SK-N-SH (cell line): Measurements from ENCODE around the gene MMP24OS. TPM values are rescaled to one million over a fixed set of nuclear protein-coding genes. Genes with fewer than 3 reads are reported as not detected.

ENCODE experiments used
- CTCF ChIA-PET: fragments of 300-600, 350-600 bp; formaldehyde crosslinking; extraction: SDS; loops from one replicate; lab custom pipeline; 2021; lab: Yijun Ruan, JAX
- POLR2A ChIA-PET: fragments of 350-600 bp; sonication (Branson Sonifier 250); formaldehyde crosslinking; extraction: SDS; loops from one replicate; lab custom pipeline; 2020; ENCODE audit warnings: antibody characterized with exemption, inconsistent platforms; lab: Yijun Ruan, JAX
- DNase-seq: peaks from one replicate; pipeline ENCODE4 v3.0.0; 2012
- H2AFZ ChIP-seq: fragments of 200-600 bp; sonication (generic); 2 replicates; pipeline ENCODE4 v1.8.1; 2016; ENCODE audit warnings: antibody characterized with exemption, mild to moderate bottlenecking, low read depth
- H3F3A ChIP-seq: fragments of 200-600 bp; sonication (generic); replicated peaks from 2 replicates; pipeline ENCODE3; 2016; ENCODE audit warnings: antibody characterized with exemption, mild to moderate bottlenecking; ENCODE audit not compliant: insufficient read depth
- H3K27ac ChIP-seq, 2 experiments: fragments of 200-500 bp in 1 of 2; fragments of 200-600 bp in 1 of 2; sonication (Bioruptor generic) in 1 of 2; sonication (generic), shearing (Covaris generic) in 1 of 2; 2 replicates each; pipeline versions ENCODE4 v1.5.1 to v1.6.1; 2014 to 2016; ENCODE audit warnings: low read depth in 2 of 2, inconsistent platforms in 1 of 2, low read length in 1 of 2, mild to moderate bottlenecking in 1 of 2, mixed read lengths in 1 of 2
- H3K27me3 ChIP-seq: fragments of 200-600 bp; sonication (generic), shearing (Covaris generic); 2 replicates; pipeline ENCODE4 v1.6.1; 2016; ENCODE audit warnings: mixed run types; ENCODE audit not compliant: insufficient read depth
- H3K36me3 ChIP-seq, 2 experiments: fragments of 200-500 bp in 1 of 2; fragments of 200-600 bp in 1 of 2; sonication (Bioruptor generic) in 1 of 2; sonication (generic) in 1 of 2; replicated peaks in 1 of 2; 2 replicates each; pipeline versions ENCODE3 to v1.5.1; 2014 to 2016; ENCODE audit warnings: low read length in 1 of 2, mild to moderate bottlenecking in 1 of 2; ENCODE audit not compliant: insufficient read depth in 2 of 2, control insufficient read depth in 1 of 2
- H3K4me1 ChIP-seq, 2 experiments: fragments of 200-500 bp in 1 of 2; fragments of 200-600 bp in 1 of 2; sonication (Bioruptor generic) in 1 of 2; sonication (generic), shearing (Covaris generic) in 1 of 2; 2 replicates each; pipeline versions ENCODE4 v1.5.1 to v1.6.1; 2014 to 2016; ENCODE audit warnings: low read depth in 1 of 2, low read length in 1 of 2, mixed run types in 1 of 2; ENCODE audit not compliant: insufficient read depth in 2 of 2, control insufficient read depth in 1 of 2
- H3K4me2 ChIP-seq: fragments of 200-600 bp; sonication (generic), shearing (Covaris generic); 2 replicates; pipeline ENCODE4 v1.6.1; 2017; ENCODE audit warnings: mixed run types
- H3K4me3 ChIP-seq, 2 experiments: fragments of 200-500 bp in 1 of 2; fragments of 200-600 bp in 1 of 2; sonication (Bioruptor generic) in 1 of 2; sonication (generic), shearing (Covaris generic) in 1 of 2; 2 replicates each; pipeline versions ENCODE4 v1.5.1 to v1.8.1; 2014 to 2016; ENCODE audit warnings: low read depth in 2 of 2, inconsistent platforms in 1 of 2, low read length in 1 of 2, mild to moderate bottlenecking in 1 of 2, mixed read lengths in 1 of 2, moderate library complexity in 1 of 2
- H3K79me2 ChIP-seq: fragments of 200-600 bp; sonication (generic); 2 replicates; pipeline ENCODE4 v1.8.1; 2017; ENCODE audit warnings: mild to moderate bottlenecking; ENCODE audit not compliant: insufficient read depth
- H3K9ac ChIP-seq: fragments of 200-600 bp; sonication (generic); 2 replicates; pipeline ENCODE4 v1.6.1; 2017; ENCODE audit warnings: mixed run types
- H3K9me2 ChIP-seq: fragments of 200-600 bp; sonication (generic); 2 replicates; pipeline ENCODE4 v1.6.1; 2017; ENCODE audit warnings: mixed run types
- H3K9me3 ChIP-seq: fragments of 200-600 bp; sonication (generic); 2 replicates; pipeline ENCODE4 v1.6.1; 2017; ENCODE audit warnings: mixed run types, mild to moderate bottlenecking, moderate library complexity
- H4K20me1 ChIP-seq: fragments of 200-600 bp; sonication (generic); 2 replicates; pipeline ENCODE4 v1.6.1; 2017; ENCODE audit warnings: mild to moderate bottlenecking, mixed run types; ENCODE audit not compliant: insufficient read depth
- FOXM1 ChIP-seq: IDR thresholded peaks from 2 replicates; pipeline ENCODE4 v1.4.0; 2012; ENCODE audit warnings: low read depth, mild to moderate bottlenecking
- GATA2 ChIP-seq: sonication (generic); formaldehyde crosslinking; IDR thresholded peaks from 2 replicates; pipeline ENCODE4 v1.5.0; 2020; ENCODE audit warnings: mild to moderate bottlenecking, missing genetic modification reagents
- NFIC ChIP-seq: IDR thresholded peaks from 2 replicates; pipeline ENCODE4 v1.4.0; 2012; ENCODE audit warnings: borderline replicate concordance
- POLR2AphosphoS5 ChIP-seq: IDR thresholded peaks from 2 replicates; pipeline ENCODE4 v1.6.1; 2012; ENCODE audit warnings: low read depth, low read length
- RAD21 ChIP-seq: IDR thresholded peaks from 2 replicates; pipeline ENCODE4 v1.6.1; 2012; ENCODE audit warnings: mild to moderate bottlenecking, low read length
- RCOR1 ChIP-seq: fragments of 150-350 bp; IDR thresholded peaks from 2 replicates; pipeline ENCODE4 v1.6.1; 2017; ENCODE audit warnings: antibody characterized with exemption, low read length
- RXRA ChIP-seq: IDR thresholded peaks from 2 replicates; pipeline ENCODE4 v1.4.0; 2012; ENCODE audit warnings: low read depth, mild to moderate bottlenecking, borderline replicate concordance
- SMC3 ChIP-seq: IDR thresholded peaks from 2 replicates; pipeline ENCODE4 v1.6.1; 2012; ENCODE audit warnings: low read depth, low read length, improper control_type of control experiment
- TAF1 ChIP-seq: IDR thresholded peaks from 2 replicates; pipeline ENCODE4 v1.6.1; 2012; ENCODE audit warnings: low read depth, mild to moderate bottlenecking, low read length, moderate library complexity, borderline replicate concordance
- WGBS: methylation state at CpG from one replicate; pipeline ENCODE4 v1.1.6; 2017; ENCODE audit warnings: low lambda C conversion rate; 5-methylcytosine and 5-hydroxymethylcytosine counted together
- polyA plus RNA-seq, 3 experiments: library from polyadenylated mRNA; depleted of rRNA; stranded (reverse); fragments of >200 nt; gene quantifications; 2 replicates each; pipeline ENCODE4 v1.2.3, GENCODE V29; 2012
- TF ChIP-seq, protein P1 (sequence below): IDR thresholded peaks from 2 replicates; pipeline ENCODE4 v1.4.0; 2012; ENCODE audit warnings: low read depth, borderline replicate concordance
- TF ChIP-seq, protein P2 (sequence below): IDR thresholded peaks from 2 replicates; pipeline ENCODE4 v1.6.1; 2012; ENCODE audit warnings: mild to moderate bottlenecking, low read depth, low read length, moderate library complexity
- TF ChIP-seq, protein P3 (sequence below): fragments of 200-600 bp; sonication (generic); IDR thresholded peaks from 2 replicates; pipeline ENCODE4 v1.6.1; 2017; ENCODE audit warnings: antibody characterized with exemption, mild to moderate bottlenecking, moderate library complexity
- TF ChIP-seq, protein P4 (sequence below): fragments of 150-350 bp; IDR thresholded peaks from 2 replicates; pipeline ENCODE4 v1.6.1; 2016; ENCODE audit warnings: mild to moderate bottlenecking, low read depth, low read length

Gene MMP24OS
- polyA plus RNA-seq, 1 of the 3 experiments (the other 2 are of a cell fraction) = 53.1 TPM

DNA sequence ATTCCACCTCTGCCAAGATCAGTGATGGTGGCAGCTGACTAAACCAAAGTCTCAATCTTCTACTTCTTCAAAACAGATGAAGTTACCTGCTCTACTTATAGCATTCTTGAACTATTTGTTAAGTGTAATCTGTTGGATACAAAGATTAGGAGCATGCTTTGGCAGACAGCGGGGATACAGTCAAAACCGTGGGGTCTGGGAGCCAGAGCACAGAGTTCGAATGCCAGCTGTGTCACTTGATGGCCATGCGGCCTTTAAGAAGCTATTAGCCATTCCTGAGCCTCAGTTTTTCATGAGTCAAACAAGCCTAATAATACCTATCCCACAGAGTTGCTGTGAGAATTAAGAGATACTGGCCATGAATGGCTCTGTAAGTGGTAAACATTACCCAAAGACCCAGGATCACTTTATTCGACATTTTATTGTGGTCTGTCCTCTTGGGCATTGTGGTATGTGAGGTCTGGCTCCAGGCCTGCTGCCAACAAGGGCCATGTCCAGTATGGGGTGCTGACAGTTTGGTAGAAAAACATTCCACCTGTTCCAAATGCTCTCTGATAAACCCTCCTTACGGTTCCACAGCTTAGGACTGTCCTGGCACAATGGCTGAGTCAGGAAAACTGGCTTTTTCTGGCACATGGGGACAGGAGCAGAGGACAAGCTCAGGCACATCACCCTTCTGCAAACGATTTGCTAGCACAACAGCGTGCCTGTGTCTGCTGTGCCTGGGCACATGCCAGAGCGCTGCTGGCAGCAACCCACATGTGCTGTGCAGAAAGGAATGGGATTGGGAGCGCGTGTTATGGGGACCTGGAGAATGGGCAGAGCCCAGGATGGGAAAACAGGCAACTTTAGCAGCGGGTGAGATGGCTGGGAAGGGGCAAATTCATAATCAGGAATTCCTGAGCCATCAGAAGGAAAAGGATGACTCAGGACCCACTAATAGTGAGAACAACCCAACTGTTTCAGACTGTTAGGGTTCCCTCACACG is 30.0 kb upstream of the MMP24OS start (continued):
- TF ChIP-seq, protein P1, sequence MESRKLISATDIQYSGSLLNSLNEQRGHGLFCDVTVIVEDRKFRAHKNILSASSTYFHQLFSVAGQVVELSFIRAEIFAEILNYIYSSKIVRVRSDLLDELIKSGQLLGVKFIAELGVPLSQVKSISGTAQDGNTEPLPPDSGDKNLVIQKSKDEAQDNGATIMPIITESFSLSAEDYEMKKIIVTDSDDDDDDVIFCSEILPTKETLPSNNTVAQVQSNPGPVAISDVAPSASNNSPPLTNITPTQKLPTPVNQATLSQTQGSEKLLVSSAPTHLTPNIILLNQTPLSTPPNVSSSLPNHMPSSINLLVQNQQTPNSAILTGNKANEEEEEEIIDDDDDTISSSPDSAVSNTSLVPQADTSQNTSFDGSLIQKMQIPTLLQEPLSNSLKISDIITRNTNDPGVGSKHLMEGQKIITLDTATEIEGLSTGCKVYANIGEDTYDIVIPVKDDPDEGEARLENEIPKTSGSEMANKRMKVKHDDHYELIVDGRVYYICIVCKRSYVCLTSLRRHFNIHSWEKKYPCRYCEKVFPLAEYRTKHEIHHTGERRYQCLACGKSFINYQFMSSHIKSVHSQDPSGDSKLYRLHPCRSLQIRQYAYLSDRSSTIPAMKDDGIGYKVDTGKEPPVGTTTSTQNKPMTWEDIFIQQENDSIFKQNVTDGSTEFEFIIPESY = peak; percentile 56
- TF ChIP-seq, protein P2, sequence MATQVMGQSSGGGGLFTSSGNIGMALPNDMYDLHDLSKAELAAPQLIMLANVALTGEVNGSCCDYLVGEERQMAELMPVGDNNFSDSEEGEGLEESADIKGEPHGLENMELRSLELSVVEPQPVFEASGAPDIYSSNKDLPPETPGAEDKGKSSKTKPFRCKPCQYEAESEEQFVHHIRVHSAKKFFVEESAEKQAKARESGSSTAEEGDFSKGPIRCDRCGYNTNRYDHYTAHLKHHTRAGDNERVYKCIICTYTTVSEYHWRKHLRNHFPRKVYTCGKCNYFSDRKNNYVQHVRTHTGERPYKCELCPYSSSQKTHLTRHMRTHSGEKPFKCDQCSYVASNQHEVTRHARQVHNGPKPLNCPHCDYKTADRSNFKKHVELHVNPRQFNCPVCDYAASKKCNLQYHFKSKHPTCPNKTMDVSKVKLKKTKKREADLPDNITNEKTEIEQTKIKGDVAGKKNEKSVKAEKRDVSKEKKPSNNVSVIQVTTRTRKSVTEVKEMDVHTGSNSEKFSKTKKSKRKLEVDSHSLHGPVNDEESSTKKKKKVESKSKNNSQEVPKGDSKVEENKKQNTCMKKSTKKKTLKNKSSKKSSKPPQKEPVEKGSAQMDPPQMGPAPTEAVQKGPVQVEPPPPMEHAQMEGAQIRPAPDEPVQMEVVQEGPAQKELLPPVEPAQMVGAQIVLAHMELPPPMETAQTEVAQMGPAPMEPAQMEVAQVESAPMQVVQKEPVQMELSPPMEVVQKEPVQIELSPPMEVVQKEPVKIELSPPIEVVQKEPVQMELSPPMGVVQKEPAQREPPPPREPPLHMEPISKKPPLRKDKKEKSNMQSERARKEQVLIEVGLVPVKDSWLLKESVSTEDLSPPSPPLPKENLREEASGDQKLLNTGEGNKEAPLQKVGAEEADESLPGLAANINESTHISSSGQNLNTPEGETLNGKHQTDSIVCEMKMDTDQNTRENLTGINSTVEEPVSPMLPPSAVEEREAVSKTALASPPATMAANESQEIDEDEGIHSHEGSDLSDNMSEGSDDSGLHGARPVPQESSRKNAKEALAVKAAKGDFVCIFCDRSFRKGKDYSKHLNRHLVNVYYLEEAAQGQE = peak; percentile 42; the same call in 1 of the 2 replicates
- TF ChIP-seq TAF1 (no peak), POLR2AphosphoS5 (0 out of 2 replicates have a peak, but pooled peaks have one; percentile 10), RCOR1 (peak; percentile 53; the same call in 1 of the 2 replicates), FOXM1 (0 out of 2 replicates have a peak, but pooled peaks have one; percentile 58), GATA2 (CRISPR knock-in tag) (no peak)

DNA sequence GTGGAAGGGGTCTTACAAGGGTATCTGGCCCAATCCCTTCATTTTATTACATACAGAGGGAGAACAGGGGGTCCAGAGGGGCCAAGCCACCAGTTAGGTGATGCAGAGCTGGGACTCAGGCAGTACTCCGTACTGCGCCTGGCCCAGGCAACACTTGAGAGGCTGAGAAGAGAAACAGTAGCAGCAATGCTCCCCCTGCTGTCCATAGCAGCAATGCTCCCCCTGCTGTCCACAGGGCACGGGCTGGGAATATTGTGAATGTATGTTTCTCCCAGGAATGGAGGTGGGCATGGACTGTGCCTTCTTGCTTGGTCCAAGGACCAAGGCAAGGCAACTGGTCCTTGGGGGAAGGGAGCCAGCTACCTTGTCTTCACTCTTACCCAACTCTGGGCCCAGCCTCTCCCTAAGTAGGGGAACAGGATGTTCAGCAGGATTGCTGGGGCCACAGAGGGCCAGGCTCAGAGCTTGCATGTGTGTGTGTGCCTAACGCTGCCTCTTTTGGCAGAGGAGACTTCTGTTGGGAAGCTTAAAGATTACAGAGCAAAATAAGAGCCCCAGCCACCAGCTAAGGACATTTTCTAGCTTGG is 29.1 kb upstream of the MMP24OS start:
- H3K4me2 ChIP-seq = peak overlapping the region; percentile 69
- peak; percentile 71 for DNase-seq
- POLR2A ChIA-PET = interaction anchor here (1.2 kb wide), 1 partner anchor 92 kb away, joined by 3 read pairs; no protein-coding TSS in a partner anchor

More for the DNA sequence above, 29.1 kb upstream of the MMP24OS start:
- 56% methylated on average over 4 of the region's 4 CpGs for WGBS
- CTCF ChIA-PET = interaction anchor here (0.6 to 16.5 kb wide), 22 partner anchors 8 to 148 kb away, joined by 3 to 323 read pairs (median 4); partner anchors contain the start of genes CEP250, EIF6, FAM83C and GDF5
- no peaks in the 10 kb centered on the region for H3K36me3 ChIP-seq
- H4K20me1 ChIP-seq = no peaks in the 10 kb centered on the region
- H3K4me1 ChIP-seq = peaks cover 30 to 65% of the 10 kb centered on the region in 2 experiments; a peak in 3 of 4 replicates
- TF ChIP-seq, protein P3, sequence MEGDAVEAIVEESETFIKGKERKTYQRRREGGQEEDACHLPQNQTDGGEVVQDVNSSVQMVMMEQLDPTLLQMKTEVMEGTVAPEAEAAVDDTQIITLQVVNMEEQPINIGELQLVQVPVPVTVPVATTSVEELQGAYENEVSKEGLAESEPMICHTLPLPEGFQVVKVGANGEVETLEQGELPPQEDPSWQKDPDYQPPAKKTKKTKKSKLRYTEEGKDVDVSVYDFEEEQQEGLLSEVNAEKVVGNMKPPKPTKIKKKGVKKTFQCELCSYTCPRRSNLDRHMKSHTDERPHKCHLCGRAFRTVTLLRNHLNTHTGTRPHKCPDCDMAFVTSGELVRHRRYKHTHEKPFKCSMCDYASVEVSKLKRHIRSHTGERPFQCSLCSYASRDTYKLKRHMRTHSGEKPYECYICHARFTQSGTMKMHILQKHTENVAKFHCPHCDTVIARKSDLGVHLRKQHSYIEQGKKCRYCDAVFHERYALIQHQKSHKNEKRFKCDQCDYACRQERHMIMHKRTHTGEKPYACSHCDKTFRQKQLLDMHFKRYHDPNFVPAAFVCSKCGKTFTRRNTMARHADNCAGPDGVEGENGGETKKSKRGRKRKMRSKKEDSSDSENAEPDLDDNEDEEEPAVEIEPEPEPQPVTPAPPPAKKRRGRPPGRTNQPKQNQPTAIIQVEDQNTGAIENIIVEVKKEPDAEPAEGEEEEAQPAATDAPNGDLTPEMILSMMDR = peak; percentile 73
- TF ChIP-seq RAD21 (peak; percentile 52), SMC3 (peak; percentile 59), RCOR1 (0 out of 2 replicates have a peak, but pooled peaks have one; percentile 17), NFIC (no peak), RXRA (no peak)
- TF ChIP-seq, protein P4, sequence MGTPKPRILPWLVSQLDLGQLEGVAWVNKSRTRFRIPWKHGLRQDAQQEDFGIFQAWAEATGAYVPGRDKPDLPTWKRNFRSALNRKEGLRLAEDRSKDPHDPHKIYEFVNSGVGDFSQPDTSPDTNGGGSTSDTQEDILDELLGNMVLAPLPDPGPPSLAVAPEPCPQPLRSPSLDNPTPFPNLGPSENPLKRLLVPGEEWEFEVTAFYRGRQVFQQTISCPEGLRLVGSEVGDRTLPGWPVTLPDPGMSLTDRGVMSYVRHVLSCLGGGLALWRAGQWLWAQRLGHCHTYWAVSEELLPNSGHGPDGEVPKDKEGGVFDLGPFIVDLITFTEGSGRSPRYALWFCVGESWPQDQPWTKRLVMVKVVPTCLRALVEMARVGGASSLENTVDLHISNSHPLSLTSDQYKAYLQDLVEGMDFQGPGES = no peak
- peaks cover 58% of the 10 kb centered on the region for H3F3A ChIP-seq
- no peaks in the 10 kb centered on the region for H3K9me2 ChIP-seq
- no peaks in the 10 kb centered on the region for H3K79me2 ChIP-seq
- no peak overlapping the region for H2AFZ ChIP-seq
- no peak overlapping the region; a peak in 1 of 4 replicates for H3K4me3 ChIP-seq
- H3K27ac ChIP-seq = peak overlapping the region; percentile 97
- H3K9ac ChIP-seq = peak overlapping the region; percentile 59
- H3K9me3 ChIP-seq = no peaks in the 10 kb centered on the region
- H3K27me3 ChIP-seq = no peaks in the 10 kb centered on the region
